CD4-positive, alpha-beta memory T cell (primary cell): ENCODE measurements around the gene ZNF735. TPM values are rescaled to one million over a fixed set of nuclear protein-coding genes. Genes with fewer than 3 reads are reported as not detected.
"Not testable (repeated sequence)": the region's sequence is repeated elsewhere in the genome, so short reads cannot be mapped to it uniquely, and the experiment has no call there.

ENCODE experiments used
- CTCF ChIA-PET: fragments of 350-600 bp; sonication (Branson Sonifier 250); formaldehyde crosslinking; loops from one replicate; lab custom pipeline; 2021; ENCODE audit warnings: inconsistent platforms; ENCODE audit not compliant: partially characterized antibody; lab: Charles Lee
- POLR2A ChIA-PET: fragments of 350-600 bp; sonication (Branson Sonifier 250); formaldehyde crosslinking; loops from one replicate; lab custom pipeline; 2021; ENCODE audit not compliant: partially characterized antibody; lab: Charles Lee
- DNase-seq, 5 donors: peaks; one replicate each; pipeline versions ENCODE4 v3.0.0 to v3.0.0-alpha.2; 2020 to 2022; ENCODE audit warnings: mixed read lengths in 1 of 5
- H3K27ac ChIP-seq: one replicate; pipeline ENCODE4 v1.7.0; 2013; ENCODE audit warnings: low read depth, low read length
- H3K27me3 ChIP-seq: 2 replicates; pipeline ENCODE4 v1.7.0; 2013; ENCODE audit warnings: mild to moderate bottlenecking, low read length, moderate library complexity; ENCODE audit not compliant: insufficient read depth
- H3K36me3 ChIP-seq: 2 replicates; pipeline ENCODE4 v1.7.0; 2013; ENCODE audit warnings: mild to moderate bottlenecking, low read length, moderate library complexity; ENCODE audit not compliant: insufficient read depth
- H3K4me1 ChIP-seq: 2 replicates; pipeline ENCODE4 v1.7.0; 2013; ENCODE audit warnings: mild to moderate bottlenecking, low read length, moderate library complexity; ENCODE audit not compliant: insufficient read depth
- H3K4me3 ChIP-seq, 2 donors: one replicate each; pipeline ENCODE4 v1.7.0; 2013; ENCODE audit warnings: low read length in 2 of 2, mild to moderate bottlenecking in 1 of 2
- H3K9me3 ChIP-seq, 2 donors: one replicate each; pipeline ENCODE4 v1.7.0; 2013; ENCODE audit warnings: low read length in 2 of 2, control low read depth in 1 of 2; ENCODE audit not compliant: control insufficient read depth in 1 of 2
- H3K27ac Mint-ChIP-seq, 7 donors: one replicate each; pipeline ENCODE4 v1.8.0; 2020 to 2021; ENCODE audit warnings: mixed read lengths in 7 of 7, mild to moderate bottlenecking in 6 of 7, inconsistent platforms in 3 of 7, moderate library complexity in 3 of 7
- H3K27me3 Mint-ChIP-seq, 2 donors: one replicate each; pipeline ENCODE4 v1.8.0; 2020 to 2021; ENCODE audit warnings: mixed read lengths in 2 of 2
- H3K36me3 Mint-ChIP-seq, 2 donors: one replicate each; pipeline ENCODE4 v1.8.0; 2020 to 2021; ENCODE audit warnings: mixed read lengths in 2 of 2, inconsistent platforms in 1 of 2, mild to moderate bottlenecking in 1 of 2
- H3K4me1 Mint-ChIP-seq, 4 donors: one replicate each; pipeline ENCODE4 v1.8.0; 2020 to 2021; ENCODE audit warnings: mixed read lengths in 4 of 4, mild to moderate bottlenecking in 1 of 4
- H3K4me3 Mint-ChIP-seq, 8 donors: one replicate each; pipeline ENCODE4 v1.8.0; 2020 to 2021; ENCODE audit warnings: mixed read lengths in 8 of 8, mild to moderate bottlenecking in 7 of 8, moderate library complexity in 6 of 8, inconsistent platforms in 3 of 8
- H3K9me3 Mint-ChIP-seq, 8 donors: one replicate each; pipeline ENCODE4 v1.8.0; 2020 to 2021; ENCODE audit warnings: mixed read lengths in 8 of 8, mild to moderate bottlenecking in 5 of 8, inconsistent platforms in 3 of 8, moderate library complexity in 1 of 8
- intact Hi-C: fragments of 100-400 bp; cut with micrococcal nuclease; formaldehyde crosslinking; loops from one replicate; pipeline ENCODE4 v1.15.1; 2023
- polyA plus RNA-seq, 2 donors: library from polyadenylated mRNA; unstranded; fragments of 300-500 nt; fragmentation: Illumina TruSeq; gene quantifications; one replicate each; pipeline ENCODE4 v1.2.3, GENCODE V29; 2021
- total RNA-seq, 2 experiments: library from RNA; stranded (reverse); gene quantifications; one replicate each; pipeline ENCODE4 v1.2.3, GENCODE V29; 2021

Gene ZNF735
- total RNA-seq, result not detected
- not detected for polyA plus RNA-seq

GRCh38 chr7:64206903-64207302 is at the start of gene ZNF735:
Gene ZNF735 (plus strand): TSS chr7:64207203. CDS start chr7:64207203, 0 bp downstream.
- no peak within 1 kb of the TSS for H3K27ac Mint-ChIP-seq
- Histone ChIP-seq H3K36me3 (no peaks in the 10 kb centered on the region), H3K27ac (no peak within 1 kb of the TSS), H3K4me3 (no peak within 1 kb of the TSS), H3K9me3 (no peaks in the 10 kb centered on the region), H3K27me3 (no peaks in the 10 kb centered on the region), H3K4me1 (no peaks in the 10 kb centered on the region)
- no peak within 1 kb of the TSS for H3K4me3 Mint-ChIP-seq
- H3K9me3 Mint-ChIP-seq, result peaks cover 0 to 31% (median 11%) of the 10 kb centered on the region in 8 donors
- no peaks in the 10 kb centered on the region for H3K36me3 Mint-ChIP-seq
- H3K27me3 Mint-ChIP-seq, result no peaks in the 10 kb centered on the region
- intact Hi-C loops, result no loop called here
- POLR2A ChIA-PET, result no interaction called here
- no peaks in the 10 kb centered on the region for H3K4me1 Mint-ChIP-seq
- CTCF ChIA-PET, result no interaction called here
- no peak for DNase-seq

- H3K4me1 Mint-ChIP-seq, H3K27ac ChIP-seq, H3K27me3 Mint-ChIP-seq, DNase-seq, H3K4me3 ChIP-seq, H3K27me3 ChIP-seq, H3K36me3 ChIP-seq, H3K4me1 ChIP-seq, H3K4me3 Mint-ChIP-seq, POLR2A ChIA-PET, H3K9me3 ChIP-seq, H3K36me3 Mint-ChIP-seq, intact Hi-C loops, H3K27ac Mint-ChIP-seq: not testable (repeated sequence)
- CTCF ChIA-PET, result interaction anchor here (1.5 kb wide), 1 partner anchor 12 kb away, joined by 4 read pairs; no protein-coding TSS in a partner anchor
- peaks cover 0 to 21% (median 4%) of the 10 kb centered on the region in 8 donors for H3K9me3 Mint-ChIP-seq
Observed at GRCh38 chr7:64170974-64171373, 36.0 kb upstream of the ZNF735 start.

- H3K27ac ChIP-seq, result no peak overlapping the region
- no peak overlapping the region for H3K4me3 Mint-ChIP-seq
- H3K4me3 ChIP-seq, result no peak overlapping the region
- H3K27ac Mint-ChIP-seq, result no peak overlapping the region
- no peaks in the 10 kb centered on the region for H3K4me1 Mint-ChIP-seq
- H3K9me3 Mint-ChIP-seq, result peaks cover 0 to 14% (median 4%) of the 10 kb centered on the region in 8 donors
- ChIA-PET POLR2A (no interaction called here), CTCF (no interaction called here)
- no peaks in the 10 kb centered on the region for H3K27me3 ChIP-seq
- no peak for DNase-seq
- intact Hi-C loops, result no loop called here
- H3K36me3 Mint-ChIP-seq, result no peaks in the 10 kb centered on the region
- H3K4me1 ChIP-seq, result no peaks in the 10 kb centered on the region
- H3K27me3 Mint-ChIP-seq, result peaks cover 0 to 2% of the 10 kb centered on the region in 2 donors
- H3K36me3 ChIP-seq, result no peaks in the 10 kb centered on the region
- H3K9me3 ChIP-seq, result no peaks in the 10 kb centered on the region
Observed at GRCh38 chr7:64174328-64174727, 32.7 kb upstream of the ZNF735 start.

GRCh38 chr7:64174941-64175340 is 32.1 kb upstream of the ZNF735 start:
- CTCF ChIA-PET, result no interaction called here
- Mint-ChIP-seq H3K9me3 (peaks cover 0 to 9% (median 5%) of the 10 kb centered on the region in 8 donors), H3K4me1 (no peaks in the 10 kb centered on the region), H3K27ac (no peak overlapping the region), H3K36me3 (no peaks in the 10 kb centered on the region), H3K4me3 (no peak overlapping the region), H3K27me3 (peaks cover 0 to 3% of the 10 kb centered on the region in 2 donors)
- DNase-seq, result no peak
- no peaks in the 10 kb centered on the region for H3K27me3 ChIP-seq
- no peaks in the 10 kb centered on the region for H3K36me3 ChIP-seq
- intact Hi-C loops, result no loop called here
- no peak overlapping the region for H3K4me3 ChIP-seq
- POLR2A ChIA-PET, result no interaction called here
- no peaks in the 10 kb centered on the region for H3K4me1 ChIP-seq
- H3K9me3 ChIP-seq, result no peaks in the 10 kb centered on the region
- H3K27ac ChIP-seq, result no peak overlapping the region

- intact Hi-C loops, result no loop called here
- ChIA-PET CTCF (interaction anchor here (1.2 to 1.6 kb wide), 2 partner anchors 439 to 449 kb away, joined by 3 to 5 read pairs; no protein-coding TSS in a partner anchor), POLR2A (no interaction called here)
Observed at GRCh38 chr7:64180989-64181388, 26.0 kb upstream of the ZNF735 start.

GRCh38 chr7:64181586-64181985 is 25.4 kb upstream of the ZNF735 start:
- no peaks in the 10 kb centered on the region for H3K36me3 ChIP-seq
- DNase-seq, result no peak

More at GRCh38 chr7:64180989-64181388, 26.0 kb upstream of the ZNF735 start:
- no peaks in the 10 kb centered on the region for H3K36me3 ChIP-seq
- no peaks in the 10 kb centered on the region for H3K27me3 ChIP-seq
- no peaks in the 10 kb centered on the region for H3K4me1 ChIP-seq
- no peak overlapping the region for H3K27ac ChIP-seq
- DNase-seq, result peak in 3 of 5 donors; percentile 1 to 15 (median 4)
- no peaks in the 10 kb centered on the region for H3K9me3 ChIP-seq
- Mint-ChIP-seq H3K36me3 (no peaks in the 10 kb centered on the region), H3K27ac (no peak overlapping the region), H3K4me1 (no peaks in the 10 kb centered on the region), H3K4me3 (no peak overlapping the region), H3K27me3 (peaks cover 3 to 6% of the 10 kb centered on the region in 2 donors), H3K9me3 (peaks cover 0 to 13% (median 3%) of the 10 kb centered on the region in 8 donors)
- H3K4me3 ChIP-seq, result no peak overlapping the region

GRCh38 chr7:64182036-64182790 is 24.8 kb upstream of the ZNF735 start:
- no peaks in the 10 kb centered on the region for H3K4me1 ChIP-seq
- H3K4me3 ChIP-seq, result no peak overlapping the region
- Mint-ChIP-seq H3K4me3 (no peak overlapping the region), H3K27ac (no peak overlapping the region), H3K4me1 (no peaks in the 10 kb centered on the region), H3K27me3 (peaks cover 3 to 6% of the 10 kb centered on the region in 2 donors), H3K9me3 (peaks cover 0 to 17% (median 3%) of the 10 kb centered on the region in 8 donors), H3K36me3 (no peaks in the 10 kb centered on the region)
- no peaks in the 10 kb centered on the region for H3K9me3 ChIP-seq
- no peaks in the 10 kb centered on the region for H3K27me3 ChIP-seq
- H3K36me3 ChIP-seq, result no peaks in the 10 kb centered on the region
- no peak overlapping the region for H3K27ac ChIP-seq
- intact Hi-C loops, result no loop called here
- ChIA-PET CTCF (interaction anchor here (0.6 to 2.3 kb wide), 7 partner anchors 12 to 448 kb away, joined by 3 to 26 read pairs (median 5); no protein-coding TSS in a partner anchor), POLR2A (no interaction called here)
- no peak for DNase-seq

More at GRCh38 chr7:64181586-64181985, 25.4 kb upstream of the ZNF735 start:
- no peaks in the 10 kb centered on the region for H3K36me3 Mint-ChIP-seq
- no peak overlapping the region for H3K27ac ChIP-seq
- H3K27ac Mint-ChIP-seq, result no peak overlapping the region
- no peak overlapping the region for H3K4me3 Mint-ChIP-seq
- H3K4me1 Mint-ChIP-seq, result no peaks in the 10 kb centered on the region
- H3K4me3 ChIP-seq, result no peak overlapping the region
- no peaks in the 10 kb centered on the region for H3K27me3 ChIP-seq
- peaks cover 0 to 13% (median 3%) of the 10 kb centered on the region in 8 donors for H3K9me3 Mint-ChIP-seq
- H3K27me3 Mint-ChIP-seq, result peaks cover 3 to 6% of the 10 kb centered on the region in 2 donors
- intact Hi-C loops, result no loop called here
- no peaks in the 10 kb centered on the region for H3K4me1 ChIP-seq
- ChIA-PET POLR2A (no interaction called here), CTCF (interaction anchor here (0.6 to 1.6 kb wide), 3 partner anchors 435 to 449 kb away, joined by 3 to 5 read pairs (median 3); no protein-coding TSS in a partner anchor)
- no peaks in the 10 kb centered on the region for H3K9me3 ChIP-seq
